SK-N-SH (cell line): ENCODE results near the gene MRPL14. TPM values are rescaled to one million over a fixed set of nuclear protein-coding genes. Genes with fewer than 3 reads are reported as not detected.
A peak's percentile ranks its signal among the peaks of the same experiment; 100 is the strongest.

Experiments used
- CTCF ChIA-PET: fragments of 300-600, 350-600 bp; formaldehyde crosslinking; extraction: SDS; loops from one replicate; lab custom pipeline; 2021; lab: Yijun Ruan, JAX
- POLR2A ChIA-PET: fragments of 350-600 bp; sonication (Branson Sonifier 250); formaldehyde crosslinking; extraction: SDS; loops from one replicate; lab custom pipeline; 2020; ENCODE audit warnings: antibody characterized with exemption, inconsistent platforms; lab: Yijun Ruan, JAX
- DNase-seq: peaks from one replicate; pipeline ENCODE4 v3.0.0; 2012
- H2AFZ ChIP-seq: fragments of 200-600 bp; sonication (generic); 2 replicates; pipeline ENCODE4 v1.8.1; 2016; ENCODE audit warnings: antibody characterized with exemption, mild to moderate bottlenecking, low read depth
- H3F3A ChIP-seq: fragments of 200-600 bp; sonication (generic); replicated peaks from 2 replicates; pipeline ENCODE3; 2016; ENCODE audit warnings: antibody characterized with exemption, mild to moderate bottlenecking; ENCODE audit not compliant: insufficient read depth
- H3K27ac ChIP-seq, 2 experiments: fragments of 200-500 bp in 1 of 2; fragments of 200-600 bp in 1 of 2; sonication (Bioruptor generic) in 1 of 2; sonication (generic), shearing (Covaris generic) in 1 of 2; 2 replicates each; pipeline versions ENCODE4 v1.5.1 to v1.6.1; 2014 to 2016; ENCODE audit warnings: low read depth in 2 of 2, inconsistent platforms in 1 of 2, low read length in 1 of 2, mild to moderate bottlenecking in 1 of 2, mixed read lengths in 1 of 2
- H3K27me3 ChIP-seq: fragments of 200-600 bp; sonication (generic), shearing (Covaris generic); 2 replicates; pipeline ENCODE4 v1.6.1; 2016; ENCODE audit warnings: mixed run types; ENCODE audit not compliant: insufficient read depth
- H3K36me3 ChIP-seq, 2 experiments: fragments of 200-500 bp in 1 of 2; fragments of 200-600 bp in 1 of 2; sonication (Bioruptor generic) in 1 of 2; sonication (generic) in 1 of 2; replicated peaks in 1 of 2; 2 replicates each; pipeline versions ENCODE3 to v1.5.1; 2014 to 2016; ENCODE audit warnings: low read length in 1 of 2, mild to moderate bottlenecking in 1 of 2; ENCODE audit not compliant: insufficient read depth in 2 of 2, control insufficient read depth in 1 of 2
- H3K4me1 ChIP-seq, 2 experiments: fragments of 200-500 bp in 1 of 2; fragments of 200-600 bp in 1 of 2; sonication (Bioruptor generic) in 1 of 2; sonication (generic), shearing (Covaris generic) in 1 of 2; 2 replicates each; pipeline versions ENCODE4 v1.5.1 to v1.6.1; 2014 to 2016; ENCODE audit warnings: low read depth in 1 of 2, low read length in 1 of 2, mixed run types in 1 of 2; ENCODE audit not compliant: insufficient read depth in 2 of 2, control insufficient read depth in 1 of 2
- H3K4me2 ChIP-seq: fragments of 200-600 bp; sonication (generic), shearing (Covaris generic); 2 replicates; pipeline ENCODE4 v1.6.1; 2017; ENCODE audit warnings: mixed run types
- H3K4me3 ChIP-seq, 2 experiments: fragments of 200-500 bp in 1 of 2; fragments of 200-600 bp in 1 of 2; sonication (Bioruptor generic) in 1 of 2; sonication (generic), shearing (Covaris generic) in 1 of 2; 2 replicates each; pipeline versions ENCODE4 v1.5.1 to v1.8.1; 2014 to 2016; ENCODE audit warnings: low read depth in 2 of 2, inconsistent platforms in 1 of 2, low read length in 1 of 2, mild to moderate bottlenecking in 1 of 2, mixed read lengths in 1 of 2, moderate library complexity in 1 of 2
- H3K79me2 ChIP-seq: fragments of 200-600 bp; sonication (generic); 2 replicates; pipeline ENCODE4 v1.8.1; 2017; ENCODE audit warnings: mild to moderate bottlenecking; ENCODE audit not compliant: insufficient read depth
- H3K9ac ChIP-seq: fragments of 200-600 bp; sonication (generic); 2 replicates; pipeline ENCODE4 v1.6.1; 2017; ENCODE audit warnings: mixed run types
- H3K9me2 ChIP-seq: fragments of 200-600 bp; sonication (generic); 2 replicates; pipeline ENCODE4 v1.6.1; 2017; ENCODE audit warnings: mixed run types
- H3K9me3 ChIP-seq: fragments of 200-600 bp; sonication (generic); 2 replicates; pipeline ENCODE4 v1.6.1; 2017; ENCODE audit warnings: mixed run types, mild to moderate bottlenecking, moderate library complexity
- H4K20me1 ChIP-seq: fragments of 200-600 bp; sonication (generic); 2 replicates; pipeline ENCODE4 v1.6.1; 2017; ENCODE audit warnings: mild to moderate bottlenecking, mixed run types; ENCODE audit not compliant: insufficient read depth
- CHD2 ChIP-seq: fragments of 150-350 bp; IDR thresholded peaks from 2 replicates; pipeline ENCODE4 v1.6.1; 2018; ENCODE audit warnings: low read length; ENCODE audit not compliant: partially characterized antibody
- ELF1 ChIP-seq: IDR thresholded peaks from 2 replicates; pipeline ENCODE4 v1.4.0; 2012
- EP300 ChIP-seq, 2 experiments: IDR thresholded peaks; 2 replicates each; pipeline versions ENCODE4 v1.4.0 to v1.6.1; 2012; ENCODE audit warnings: borderline replicate concordance in 1 of 2, low read depth in 1 of 2, low read length in 1 of 2
- EZH2phosphoT487 ChIP-seq: fragments of 200-600 bp; sonication (generic); IDR thresholded peaks from 2 replicates; pipeline ENCODE4 v1.6.1; 2017; ENCODE audit warnings: low read depth, mixed run types, mild to moderate bottlenecking, antibody characterized with exemption, moderate library complexity, borderline replicate concordance
- FOXM1 ChIP-seq: IDR thresholded peaks from 2 replicates; pipeline ENCODE4 v1.4.0; 2012; ENCODE audit warnings: low read depth, mild to moderate bottlenecking
- GATA2 ChIP-seq: sonication (generic); formaldehyde crosslinking; IDR thresholded peaks from 2 replicates; pipeline ENCODE4 v1.5.0; 2020; ENCODE audit warnings: mild to moderate bottlenecking, missing genetic modification reagents
- MXI1 ChIP-seq: IDR thresholded peaks from 2 replicates; pipeline ENCODE4 v1.6.1; 2012; ENCODE audit warnings: mild to moderate bottlenecking, low read depth, low read length, improper control_type of control experiment
- NFIC ChIP-seq: IDR thresholded peaks from 2 replicates; pipeline ENCODE4 v1.4.0; 2012; ENCODE audit warnings: borderline replicate concordance
- NRF1 ChIP-seq: IDR thresholded peaks from 2 replicates; pipeline ENCODE4 v1.6.1; 2012; ENCODE audit warnings: low read depth, mild to moderate bottlenecking, low read length
- RXRA ChIP-seq: IDR thresholded peaks from 2 replicates; pipeline ENCODE4 v1.4.0; 2012; ENCODE audit warnings: low read depth, mild to moderate bottlenecking, borderline replicate concordance
- SIN3A ChIP-seq: IDR thresholded peaks from 2 replicates; pipeline ENCODE4 v1.6.1; 2012; ENCODE audit warnings: low read depth, mild to moderate bottlenecking, low read length, moderate library complexity, borderline replicate concordance
- TCF12 ChIP-seq: IDR thresholded peaks from 2 replicates; pipeline ENCODE4 v1.4.0; 2012
- TEAD4 ChIP-seq: IDR thresholded peaks from 2 replicates; pipeline ENCODE4 v1.4.0; 2012; ENCODE audit warnings: mild to moderate bottlenecking, borderline replicate concordance; ENCODE audit not compliant: insufficient read depth
- WGBS: methylation state at CpG from one replicate; pipeline ENCODE4 v1.1.6; 2017; ENCODE audit warnings: low lambda C conversion rate; 5-methylcytosine and 5-hydroxymethylcytosine counted together
- polyA plus RNA-seq, 3 experiments: library from polyadenylated mRNA; depleted of rRNA; stranded (reverse); fragments of >200 nt; gene quantifications; 2 replicates each; pipeline ENCODE4 v1.2.3, GENCODE V29; 2012
- TF ChIP-seq, protein P1 (sequence below): fragments of 150-350 bp; IDR thresholded peaks from 2 replicates; pipeline ENCODE4 v1.6.1; 2017; ENCODE audit warnings: antibody characterized with exemption, low read length, low read depth, borderline replicate concordance
- TF ChIP-seq, protein P2 (sequence below): IDR thresholded peaks from 2 replicates; pipeline ENCODE4; 2012
- TF ChIP-seq, protein P3 (sequence below): IDR thresholded peaks from 2 replicates; pipeline ENCODE4 v1.6.1; 2012; ENCODE audit warnings: mild to moderate bottlenecking, low read depth, low read length, moderate library complexity
- TF ChIP-seq, protein P4 (sequence below): fragments of 150-350 bp; IDR thresholded peaks from 2 replicates; pipeline ENCODE4 v1.6.1; 2016; ENCODE audit warnings: mild to moderate bottlenecking, low read depth, low read length
- TF ChIP-seq, protein P5 (sequence below): IDR thresholded peaks from 2 replicates; pipeline ENCODE4 v1.4.0; 2012; ENCODE audit warnings: low read depth, borderline replicate concordance

The MRPL14 gene
- polyA plus RNA-seq, 1 of the 3 experiments (the other 2 are of a cell fraction): 97.0 TPM

GRCh38 chr6:44127186-44128019, at the start of gene MRPL14, which contains the start of gene TMEM63B (continued):
- TF ChIP-seq, protein P1, sequence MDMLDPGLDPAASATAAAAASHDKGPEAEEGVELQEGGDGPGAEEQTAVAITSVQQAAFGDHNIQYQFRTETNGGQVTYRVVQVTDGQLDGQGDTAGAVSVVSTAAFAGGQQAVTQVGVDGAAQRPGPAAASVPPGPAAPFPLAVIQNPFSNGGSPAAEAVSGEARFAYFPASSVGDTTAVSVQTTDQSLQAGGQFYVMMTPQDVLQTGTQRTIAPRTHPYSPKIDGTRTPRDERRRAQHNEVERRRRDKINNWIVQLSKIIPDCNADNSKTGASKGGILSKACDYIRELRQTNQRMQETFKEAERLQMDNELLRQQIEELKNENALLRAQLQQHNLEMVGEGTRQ: no peak

GRCh38 chr6:44176130-44176761, 49.0 kb upstream of the MRPL14 start:
- ChIA-PET POLR2A (interaction anchor here (1.6 kb wide), 1 partner anchor 70 kb away, joined by 4 read pairs; no protein-coding TSS in a partner anchor), CTCF (interaction anchor here (1.1 to 4.0 kb wide), 4 partner anchors 52 to 162 kb away, joined by 3 to 22 read pairs (median 5); no protein-coding TSS in a partner anchor)
- 88% methylated on average over 11 of the region's 15 CpGs for WGBS
- no peaks in the 10 kb centered on the region for H4K20me1 ChIP-seq
- peaks cover 0 to 4% of the 10 kb centered on the region in 2 experiments; a peak in 2 of 4 replicates for H3K4me1 ChIP-seq
- H3K27me3 ChIP-seq: no peaks in the 10 kb centered on the region
- H3K9ac ChIP-seq: no peak overlapping the region
- H3K9me2 ChIP-seq: no peaks in the 10 kb centered on the region
- H3F3A ChIP-seq: peaks cover 14% of the 10 kb centered on the region
- no peak overlapping the region for H3K27ac ChIP-seq
- H3K36me3 ChIP-seq: no peaks in the 10 kb centered on the region
- no peaks in the 10 kb centered on the region for H3K79me2 ChIP-seq
- H2AFZ ChIP-seq: no peak overlapping the region
- H3K4me2 ChIP-seq: no peak overlapping the region
- TF ChIP-seq NRF1: no peak
- TF ChIP-seq CHD2: no peak
- TF ChIP-seq ELF1: no peak
- TF ChIP-seq EZH2phosphoT487: no peak
- TF ChIP-seq EP300 (IDR thresholded peaks at IDR 0.05; ENCODE audit: borderline replicate concordance in 1 of 2, low read depth in 1 of 2, low read length in 1 of 2): no peak
- TF ChIP-seq, protein P2, sequence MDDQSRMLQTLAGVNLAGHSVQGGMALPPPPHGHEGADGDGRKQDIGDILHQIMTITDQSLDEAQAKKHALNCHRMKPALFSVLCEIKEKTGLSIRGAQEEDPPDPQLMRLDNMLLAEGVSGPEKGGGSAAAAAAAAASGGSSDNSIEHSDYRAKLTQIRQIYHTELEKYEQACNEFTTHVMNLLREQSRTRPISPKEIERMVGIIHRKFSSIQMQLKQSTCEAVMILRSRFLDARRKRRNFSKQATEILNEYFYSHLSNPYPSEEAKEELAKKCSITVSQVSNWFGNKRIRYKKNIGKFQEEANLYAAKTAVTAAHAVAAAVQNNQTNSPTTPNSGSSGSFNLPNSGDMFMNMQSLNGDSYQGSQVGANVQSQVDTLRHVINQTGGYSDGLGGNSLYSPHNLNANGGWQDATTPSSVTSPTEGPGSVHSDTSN: no peak
- TF ChIP-seq, protein P3, sequence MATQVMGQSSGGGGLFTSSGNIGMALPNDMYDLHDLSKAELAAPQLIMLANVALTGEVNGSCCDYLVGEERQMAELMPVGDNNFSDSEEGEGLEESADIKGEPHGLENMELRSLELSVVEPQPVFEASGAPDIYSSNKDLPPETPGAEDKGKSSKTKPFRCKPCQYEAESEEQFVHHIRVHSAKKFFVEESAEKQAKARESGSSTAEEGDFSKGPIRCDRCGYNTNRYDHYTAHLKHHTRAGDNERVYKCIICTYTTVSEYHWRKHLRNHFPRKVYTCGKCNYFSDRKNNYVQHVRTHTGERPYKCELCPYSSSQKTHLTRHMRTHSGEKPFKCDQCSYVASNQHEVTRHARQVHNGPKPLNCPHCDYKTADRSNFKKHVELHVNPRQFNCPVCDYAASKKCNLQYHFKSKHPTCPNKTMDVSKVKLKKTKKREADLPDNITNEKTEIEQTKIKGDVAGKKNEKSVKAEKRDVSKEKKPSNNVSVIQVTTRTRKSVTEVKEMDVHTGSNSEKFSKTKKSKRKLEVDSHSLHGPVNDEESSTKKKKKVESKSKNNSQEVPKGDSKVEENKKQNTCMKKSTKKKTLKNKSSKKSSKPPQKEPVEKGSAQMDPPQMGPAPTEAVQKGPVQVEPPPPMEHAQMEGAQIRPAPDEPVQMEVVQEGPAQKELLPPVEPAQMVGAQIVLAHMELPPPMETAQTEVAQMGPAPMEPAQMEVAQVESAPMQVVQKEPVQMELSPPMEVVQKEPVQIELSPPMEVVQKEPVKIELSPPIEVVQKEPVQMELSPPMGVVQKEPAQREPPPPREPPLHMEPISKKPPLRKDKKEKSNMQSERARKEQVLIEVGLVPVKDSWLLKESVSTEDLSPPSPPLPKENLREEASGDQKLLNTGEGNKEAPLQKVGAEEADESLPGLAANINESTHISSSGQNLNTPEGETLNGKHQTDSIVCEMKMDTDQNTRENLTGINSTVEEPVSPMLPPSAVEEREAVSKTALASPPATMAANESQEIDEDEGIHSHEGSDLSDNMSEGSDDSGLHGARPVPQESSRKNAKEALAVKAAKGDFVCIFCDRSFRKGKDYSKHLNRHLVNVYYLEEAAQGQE: no peak
- no peak for TF ChIP-seq SIN3A
- no peak for TF ChIP-seq RXRA
- no peak for TF ChIP-seq NFIC
- TF ChIP-seq, protein P4, sequence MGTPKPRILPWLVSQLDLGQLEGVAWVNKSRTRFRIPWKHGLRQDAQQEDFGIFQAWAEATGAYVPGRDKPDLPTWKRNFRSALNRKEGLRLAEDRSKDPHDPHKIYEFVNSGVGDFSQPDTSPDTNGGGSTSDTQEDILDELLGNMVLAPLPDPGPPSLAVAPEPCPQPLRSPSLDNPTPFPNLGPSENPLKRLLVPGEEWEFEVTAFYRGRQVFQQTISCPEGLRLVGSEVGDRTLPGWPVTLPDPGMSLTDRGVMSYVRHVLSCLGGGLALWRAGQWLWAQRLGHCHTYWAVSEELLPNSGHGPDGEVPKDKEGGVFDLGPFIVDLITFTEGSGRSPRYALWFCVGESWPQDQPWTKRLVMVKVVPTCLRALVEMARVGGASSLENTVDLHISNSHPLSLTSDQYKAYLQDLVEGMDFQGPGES: no peak
- no peak for TF ChIP-seq TCF12
- TF ChIP-seq TEAD4: no peak
- no peak for TF ChIP-seq FOXM1
- TF ChIP-seq, protein P5, sequence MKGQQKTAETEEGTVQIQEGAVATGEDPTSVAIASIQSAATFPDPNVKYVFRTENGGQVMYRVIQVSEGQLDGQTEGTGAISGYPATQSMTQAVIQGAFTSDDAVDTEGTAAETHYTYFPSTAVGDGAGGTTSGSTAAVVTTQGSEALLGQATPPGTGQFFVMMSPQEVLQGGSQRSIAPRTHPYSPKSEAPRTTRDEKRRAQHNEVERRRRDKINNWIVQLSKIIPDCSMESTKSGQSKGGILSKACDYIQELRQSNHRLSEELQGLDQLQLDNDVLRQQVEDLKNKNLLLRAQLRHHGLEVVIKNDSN: no peak
- TF ChIP-seq GATA2 (CRISPR knock-in tag): no peak
- TF ChIP-seq MXI1: no peak
- H3K9me3 ChIP-seq: no peaks in the 10 kb centered on the region
- DNase-seq: peak; percentile 3
- no peak overlapping the region for H3K4me3 ChIP-seq
